HG02763 (cell line): ENCODE results near the gene EMC9.
A peak's percentile ranks its signal among the peaks of the same experiment; 100 is the strongest.

Source experiments
- ATAC-seq: cut with Tn5 transposase; IDR thresholded peaks from one replicate; pipeline ENCODE4 v1.9.1; 2021; ENCODE audit warnings: mild to moderate bottlenecking, moderate library complexity; ENCODE audit not compliant: unreplicated experiment

The EMC9 gene

DNA sequence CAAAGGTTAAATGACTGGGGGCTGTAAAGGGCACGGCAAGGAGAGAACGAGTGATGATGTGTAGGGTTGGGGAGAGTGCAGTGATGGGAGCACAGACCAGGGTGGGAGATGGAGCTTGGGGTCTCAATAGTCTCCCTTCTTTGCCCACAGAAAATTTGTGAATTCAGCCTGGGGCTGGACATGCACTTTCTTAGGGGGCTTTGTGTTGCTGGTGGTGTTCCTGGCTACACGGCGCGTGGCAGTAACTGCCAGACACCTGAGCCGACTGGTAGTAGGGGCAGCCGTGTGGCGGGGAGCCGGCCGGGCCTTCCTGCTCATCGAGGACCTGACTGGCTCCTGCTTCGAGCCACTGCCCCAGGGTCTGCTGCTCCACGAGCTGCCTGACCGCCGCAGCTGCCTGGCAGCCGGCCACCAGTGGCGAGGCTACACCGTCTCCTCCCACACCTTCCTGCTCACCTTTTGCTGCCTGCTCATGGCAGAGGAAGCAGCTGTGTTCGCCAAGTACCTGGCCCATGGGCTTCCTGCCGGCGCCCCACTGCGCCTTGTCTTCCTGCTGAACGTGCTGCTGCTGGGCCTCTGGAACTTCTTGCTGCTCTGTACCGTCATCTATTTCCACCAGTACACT lies 9.2 kb downstream of the EMC9 start:
- ATAC-seq, result no peak

- ATAC-seq, result no peak
These were observed 9.8 kb downstream of the EMC9 start for GRCh38 chr14:24131549-24131966.

GRCh38 chr14:24130717-24131548 lies 10.5 kb downstream of the EMC9 start:
- ATAC-seq, result no peak

DNA sequence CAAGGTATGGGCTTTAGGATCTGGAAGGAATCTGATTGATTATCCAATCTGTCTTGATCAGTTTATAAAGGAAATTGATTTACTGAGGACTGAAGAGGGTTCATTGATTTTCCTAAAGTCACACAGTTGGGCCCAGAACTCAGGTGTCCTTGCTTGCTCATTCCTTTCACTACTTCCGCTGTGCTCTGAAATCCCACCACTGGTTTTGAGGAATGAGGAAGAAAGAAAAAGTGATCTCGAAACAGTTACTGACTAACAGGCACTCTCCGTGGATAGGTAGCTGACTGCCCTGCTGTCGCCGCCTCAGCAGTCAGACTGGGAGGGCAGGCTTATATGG lies 11.0 kb downstream of the EMC9 start, which contains the start of gene FITM1:
FITM1 (plus strand) TSS at position 280 of the 337 bp plus-strand sequence. CDS start 905 bp downstream, outside the sequence.
- no peak for ATAC-seq

- ATAC-seq, result no peak
These were observed 11.9 kb downstream of the EMC9 start for GRCh38 chr14:24129410-24129998.

GRCh38 chr14:24127673-24128072 lies 13.7 kb downstream of the EMC9 start:
- no peak for ATAC-seq

GRCh38 chr14:24126939-24127338 lies 14.5 kb downstream of the EMC9 start:
- ATAC-seq, result no peak

- peak; percentile 44 for ATAC-seq
These were observed 17.7 kb downstream of the EMC9 start for GRCh38 chr14:24123424-24124417.

DNA sequence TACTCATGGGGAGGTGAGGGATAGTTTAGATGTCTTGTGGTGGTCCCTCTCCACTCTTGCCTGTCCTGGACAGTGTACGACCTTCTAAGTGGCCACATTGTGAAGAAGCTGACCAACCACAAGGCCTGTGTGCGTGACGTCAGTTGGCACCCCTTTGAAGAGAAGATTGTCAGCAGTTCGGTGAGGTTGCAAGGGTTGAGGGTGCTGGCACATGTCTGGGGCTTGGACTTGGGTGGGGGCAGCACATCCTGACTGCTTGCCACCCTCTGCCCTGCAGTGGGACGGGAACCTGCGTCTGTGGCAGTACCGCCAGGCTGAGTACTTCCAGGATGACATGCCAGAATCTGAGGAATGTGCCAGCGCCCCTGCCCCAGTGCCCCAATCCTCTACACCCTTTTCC lies 18.5 kb downstream of the EMC9 start:
- no peak for ATAC-seq

- ATAC-seq, result no peak
These were observed 19.0 kb downstream of the EMC9 start for GRCh38 chr14:24122416-24122815.

DNA sequence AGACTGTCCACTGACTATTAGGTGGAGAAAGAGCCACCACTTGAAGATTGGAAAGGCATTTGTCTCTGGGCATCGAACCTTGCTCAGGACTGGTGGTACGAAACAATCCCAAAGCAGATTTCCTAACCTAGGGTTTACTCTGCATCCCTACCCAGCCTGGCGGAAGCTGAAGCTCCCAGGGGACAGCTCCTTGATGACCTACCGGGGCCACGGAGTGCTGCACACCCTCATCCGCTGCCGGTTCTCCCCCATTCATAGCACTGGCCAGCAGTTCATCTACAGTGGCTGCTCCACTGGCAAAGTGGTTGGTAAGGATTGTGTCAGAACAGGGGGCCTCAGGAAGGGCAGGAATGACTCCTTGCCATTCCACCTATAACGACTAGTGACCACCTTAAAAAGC lies 20.2 kb downstream of the EMC9 start:
- ATAC-seq, result no peak

DNA sequence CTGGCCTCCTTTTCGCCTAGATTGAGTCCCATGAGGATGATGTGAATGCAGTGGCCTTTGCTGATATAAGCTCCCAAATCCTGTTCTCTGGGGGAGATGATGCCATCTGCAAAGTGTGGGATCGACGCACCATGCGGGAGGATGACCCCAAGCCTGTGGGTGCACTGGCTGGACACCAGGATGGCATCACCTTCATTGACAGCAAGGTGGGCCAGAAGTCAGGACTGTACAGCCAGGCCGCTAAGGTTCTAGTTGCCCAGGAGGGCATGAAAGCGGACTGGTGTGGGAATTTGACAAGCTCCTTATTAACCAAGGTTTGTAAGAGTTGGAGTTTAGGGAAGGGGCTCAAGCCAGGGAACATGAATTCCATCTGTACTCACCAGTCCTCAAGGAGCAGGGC lies 21.7 kb downstream of the EMC9 start:
- ATAC-seq, result no peak

GRCh38 chr14:24117179-24117578 lies 24.2 kb downstream of the EMC9 start:
- no peak for ATAC-seq

- no peak for ATAC-seq
These were observed 25.1 kb downstream of the EMC9 start for GRCh38 chr14:24116128-24116814.

GRCh38 chr14:24115422-24116127 lies 25.8 kb downstream of the EMC9 start:
- no peak for ATAC-seq

DNA sequence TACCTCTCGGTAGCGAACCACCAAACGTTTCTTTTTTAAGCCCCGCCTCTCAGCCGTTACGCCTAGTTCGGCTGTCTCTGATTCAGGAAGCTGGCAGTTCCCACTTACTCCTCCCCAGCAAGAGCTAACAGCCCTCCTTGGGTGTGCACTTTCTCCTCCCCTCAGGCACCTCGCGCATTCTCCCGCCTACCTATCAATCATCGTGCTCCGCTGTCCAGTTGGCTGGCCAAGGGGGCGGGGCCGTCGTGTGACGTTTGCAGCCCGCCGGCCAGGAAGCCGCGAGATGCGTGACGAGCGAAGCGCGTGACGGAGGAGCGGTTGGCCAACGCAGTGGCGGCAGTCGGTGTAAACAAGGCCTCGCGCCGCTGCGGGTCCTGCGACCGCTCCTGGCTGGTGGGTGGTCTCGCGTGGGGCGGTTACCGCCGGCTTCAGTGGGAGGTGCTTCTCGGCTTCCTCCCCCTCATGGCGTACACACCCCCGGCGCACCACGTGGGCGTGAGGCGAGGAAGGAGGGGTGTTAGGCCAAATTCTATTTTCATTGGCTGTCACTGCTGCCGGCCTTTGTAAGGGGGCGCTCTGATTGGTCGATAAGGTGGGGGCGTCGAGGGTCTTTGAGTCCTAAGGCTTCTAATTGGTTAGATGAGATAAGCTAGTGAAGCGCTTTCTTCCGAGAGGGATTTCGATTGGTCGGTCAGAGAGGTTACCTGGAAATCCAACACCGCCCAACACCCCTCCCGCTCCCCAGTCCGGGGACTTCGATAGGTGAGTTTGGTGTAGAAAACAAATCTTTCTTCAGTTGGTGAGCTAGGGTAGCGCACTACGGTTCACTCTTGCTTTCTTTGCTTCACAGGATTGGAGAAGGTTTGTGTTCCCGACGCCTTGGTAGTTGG lies 26.6 kb downstream of the EMC9 start, which contains the start of the genes DCAF11 and NRL:
DCAF11 (plus strand) TSS at position 246 of the 890 bp plus-strand sequence. CDS start 818 bp downstream, outside the sequence.
NRL (minus strand) TSS at position 418 of the 890 bp plus-strand sequence. CDS start 32,101 bp downstream, outside the sequence.
- peak; percentile 79 for ATAC-seq

- peak; percentile 29 for ATAC-seq
These were observed 27.4 kb downstream of the EMC9 start for GRCh38 chr14:24113801-24114531.

DNA sequence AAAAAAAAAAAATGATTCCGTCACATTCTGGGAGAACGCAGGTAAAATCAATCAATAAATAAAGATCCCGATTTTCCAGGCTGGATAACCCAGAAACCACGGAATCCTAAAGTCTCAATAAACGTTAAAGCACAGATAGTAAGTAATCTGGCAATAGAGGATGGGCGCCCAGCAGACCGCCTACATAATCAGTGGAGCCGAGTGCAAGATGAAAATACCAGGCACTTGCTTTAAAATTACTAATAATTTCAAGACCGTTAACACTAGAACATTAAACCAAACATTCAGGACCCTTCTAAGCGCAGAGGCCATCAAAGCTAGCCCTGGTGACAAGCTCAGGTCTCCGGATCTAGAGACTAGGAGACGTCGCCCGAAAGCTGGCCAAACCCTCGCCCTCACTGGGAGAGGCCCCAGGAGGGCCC lies 28.0 kb downstream of the EMC9 start:
- no peak for ATAC-seq
